ENCODE measurements around the gene AP5Z1.
"Not testable (repeated sequence)": the region's sequence is repeated elsewhere in the genome, so short reads cannot be mapped to it uniquely, and the experiment has no call there.

GRCh38 chr7:4794171-4794570, 18.7 kb downstream of the AP5Z1 start:
- not testable (repeated sequence) for TF ChIP-seq CTCF (IDR thresholded peaks at IDR 0.05); POLR2A (IDR thresholded peaks at IDR 0.05; ENCODE audit: low read length); EP300 (IDR thresholded peaks at IDR 0.05); RAD21 (conservative IDR thresholded peaks at IDR 0.05 in 1 of 2, IDR thresholded peaks at IDR 0.05 in 1 of 2); RCOR1 (IDR thresholded peaks at IDR 0.05; ENCODE audit: low read depth, low read length); MAX (IDR thresholded peaks at IDR 0.05); REST (IDR thresholded peaks at IDR 0.05); HDAC2 (IDR thresholded peaks at IDR 0.05)
